Hematopoietic multipotent progenitor cell (in vitro differentiated cells): Measurements from ENCODE around the gene ARSH. TPM values are rescaled to one million over a fixed set of nuclear protein-coding genes. Genes with fewer than 3 reads are reported as not detected.
A peak's percentile ranks its signal among the peaks of the same experiment; 100 is the strongest.
"Not testable (repeated sequence)": the region's sequence is repeated elsewhere in the genome, so short reads cannot be mapped to it uniquely, and the experiment has no call there.

Source experiments
- DNase-seq, 3 donors: peaks; one replicate each; pipeline ENCODE4 v3.0.0-alpha.2; 2011 to 2015; ENCODE audit warnings: low read depth in 2 of 3, low spot score in 2 of 3
- small RNA-seq: library from RNA; depleted of rRNA; stranded (forward); fragments of <200 nt; gene quantifications from one replicate; pipeline ENCODE3, GENCODE V24; 2012
- total RNA-seq: library from RNA; depleted of rRNA; stranded (reverse); fragments of >200 nt; gene quantifications from one replicate; pipeline ENCODE4 v1.2.3, GENCODE V29; 2012

ARSH gene
- total RNA-seq, 1 donor: not detected

- peak in 2 of 3 donors; percentile 22 to 67 for DNase-seq
Observed at GRCh38 chrX:3029129-3029528, 22.8 kb downstream of the ARSH start.

GRCh38 chrX:3037218-3037617 is 30.9 kb downstream of the ARSH start:
- no peak for DNase-seq

GRCh38 chrX:3044196-3044595 is 37.9 kb downstream of the ARSH start:
- no peak for DNase-seq

GRCh38 chrX:3044671-3045070 is 38.3 kb downstream of the ARSH start:
- DNase-seq: no peak

- DNase-seq: peak in 1 of 3 donors; percentile 12
Observed at GRCh38 chrX:3046253-3047240, 40.2 kb downstream of the ARSH start.

- DNase-seq: not testable (repeated sequence)
Observed at GRCh38 chrX:3050523-3051175, 44.3 kb downstream of the ARSH start.

GRCh38 chrX:3052860-3053259 is 46.5 kb downstream of the ARSH start:
- no peak for DNase-seq

GRCh38 chrX:3066555-3066954 is 60.2 kb downstream of the ARSH start:
- DNase-seq: no peak

GRCh38 chrX:3075959-3076358 is 69.6 kb downstream of the ARSH start:
- DNase-seq: no peak

GRCh38 chrX:3076416-3076991 is 70.2 kb downstream of the ARSH start:
- DNase-seq: no peak

Small RNA genes lying within 50 kb of the gene (small RNA-seq; reads per million reads assigned to genes)
- not detected for gene RN7SL578P

Other genes starting within 250 kb of the ARSH start
- gene GYG2, start 177.6 kb upstream of the ARSH start, total RNA-seq: 1.6 TPM
- gene ARSD, start 77.2 kb upstream of the ARSH start, total RNA-seq: 69.7 TPM
- not detected for gene ARSF, start 34.9 kb downstream of the ARSH start, total RNA-seq